ENCODE data around the gene NPTXR. TPM values are rescaled to one million over a fixed set of nuclear protein-coding genes. Genes with fewer than 3 reads are reported as not detected.
"Not testable (repeated sequence)": the region's sequence is repeated elsewhere in the genome, so short reads cannot be mapped to it uniquely, and the experiment has no call there.

NPTXR gene
- polyA plus RNA-seq, 10 donors = 4.0 to 6.4 (median 4.9) TPM

DNA sequence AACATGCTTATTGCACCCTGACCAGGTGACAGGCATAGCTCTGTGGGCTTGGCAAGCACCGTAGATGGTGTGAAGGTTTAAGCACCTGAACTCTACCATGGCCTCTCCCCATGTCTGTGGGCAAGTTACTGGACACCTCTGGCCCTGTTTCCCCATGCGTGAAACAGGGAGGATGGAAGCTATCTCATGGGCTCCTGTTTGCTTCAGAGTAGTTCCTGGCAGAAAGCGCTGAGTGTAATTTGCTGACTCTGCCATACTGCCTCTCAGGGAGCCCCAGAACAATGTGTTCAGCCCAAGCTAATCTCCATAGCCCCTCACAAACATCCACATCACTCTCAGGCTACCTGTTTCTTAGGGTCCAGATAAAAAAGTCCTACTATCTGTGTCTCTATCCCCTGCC, 25.8 kb upstream of the NPTXR start:
- DNase-seq = no peak

GRCh38 chr22:38868886-38869381, 25.1 kb upstream of the NPTXR start:
- DNase-seq = peak in 2 of 3 donors; percentile 71 to 81

GRCh38 chr22:38868286-38868721, 24.5 kb upstream of the NPTXR start:
- no peak for DNase-seq

GRCh38 chr22:38867471-38868285, 23.9 kb upstream of the NPTXR start:
- no peak for DNase-seq

- DNase-seq = no peak
Observed at GRCh38 chr22:38867124-38867455, 23.3 kb upstream of the NPTXR start.

DNA sequence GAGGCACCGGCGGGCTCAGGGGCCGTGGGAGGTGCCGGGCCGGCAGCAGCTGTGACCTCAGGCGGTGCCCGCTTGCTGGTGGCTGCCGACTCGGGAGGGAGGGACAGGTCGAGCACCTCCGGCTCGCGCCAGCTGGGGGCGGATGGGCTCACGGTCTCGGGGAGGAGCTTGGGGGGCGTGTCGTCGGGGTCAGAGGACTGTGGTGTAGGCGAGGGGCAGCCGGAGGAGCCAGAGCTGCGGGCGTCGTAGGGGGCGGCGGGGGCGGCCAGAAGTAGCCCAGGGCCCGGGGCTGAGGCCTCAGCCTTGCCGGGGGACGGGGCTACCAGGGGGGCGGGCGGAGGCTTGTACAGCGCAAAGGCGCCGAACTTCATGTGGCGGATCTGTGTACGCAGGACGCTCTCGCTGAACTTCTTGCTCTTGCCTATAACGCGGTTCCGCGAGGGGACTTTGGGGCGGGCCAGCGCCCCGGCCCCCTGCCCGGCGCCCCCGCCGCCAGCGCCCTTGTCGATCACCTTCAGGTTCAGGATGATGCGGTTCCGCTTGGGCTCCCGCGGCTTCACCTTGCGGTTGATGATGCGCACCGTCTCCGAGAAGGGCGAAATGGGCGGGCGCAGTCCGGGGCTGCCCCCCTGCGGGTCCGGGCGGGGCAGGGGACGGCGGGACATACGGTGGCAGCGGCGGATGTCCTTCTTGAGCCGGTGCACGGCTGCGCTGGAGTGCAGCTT, 22.7 kb upstream of the NPTXR start:
- no peak for DNase-seq

DNA sequence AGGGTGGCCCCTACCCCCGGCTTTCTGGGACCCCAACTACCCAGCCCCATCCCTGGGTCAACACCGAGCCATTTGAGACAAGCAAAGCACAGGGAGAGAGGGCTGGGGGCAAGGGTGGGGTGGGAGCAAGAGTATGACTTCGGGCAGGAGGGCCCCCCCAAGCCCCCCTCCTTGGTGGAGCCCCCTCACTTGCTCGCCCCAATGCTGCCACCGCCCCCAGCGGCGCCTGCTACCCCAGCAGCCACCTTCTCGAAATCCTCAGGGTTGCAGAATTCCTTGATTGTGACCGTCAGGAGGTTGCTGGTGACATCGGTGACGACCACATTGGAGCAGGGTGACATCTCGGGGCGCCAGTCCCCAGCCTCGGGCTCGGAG, 22.2 kb upstream of the NPTXR start:
- no peak for DNase-seq

DNA sequence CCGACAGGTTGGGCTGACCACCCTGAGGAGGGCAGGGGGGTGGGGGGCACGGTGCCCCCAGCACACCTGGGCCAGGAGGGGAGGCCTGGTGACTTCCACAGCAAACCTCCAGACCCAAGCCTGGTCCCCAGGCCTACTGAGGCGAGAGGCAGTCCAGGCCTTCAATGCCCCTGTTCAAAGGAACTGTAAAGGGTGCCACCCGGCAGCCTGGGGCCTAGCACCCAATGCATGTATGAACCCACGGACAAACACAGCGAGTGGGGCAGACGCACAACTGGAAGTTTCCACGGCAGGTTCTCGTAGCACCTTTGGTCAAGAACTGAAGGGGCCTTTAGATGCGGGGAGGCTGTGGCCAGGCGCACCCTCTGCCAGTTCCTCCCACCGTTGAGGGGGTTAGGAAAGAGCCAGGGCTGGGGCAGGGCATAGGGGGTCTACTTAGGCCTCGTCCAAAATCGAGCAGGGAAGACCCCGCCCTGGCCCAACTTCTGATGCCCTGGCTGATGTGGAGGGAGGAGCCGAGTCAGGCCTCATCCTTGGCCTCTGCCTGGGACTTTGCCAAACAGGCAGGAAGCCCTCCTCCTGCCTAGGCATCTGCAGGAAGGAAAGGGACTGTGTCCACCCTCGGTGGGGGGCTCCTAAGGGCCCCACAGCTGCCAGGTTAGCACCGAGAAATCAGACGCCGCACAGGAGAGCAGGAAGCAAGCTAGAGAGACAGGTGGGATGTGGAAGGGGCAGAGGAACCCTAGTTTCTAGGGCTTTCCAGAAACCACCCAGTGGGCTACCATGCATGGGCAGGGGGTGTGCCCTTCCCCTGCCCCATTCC, 21.6 kb upstream of the NPTXR start:
- DNase-seq = no peak

- no peak for DNase-seq
Observed at GRCh38 chr22:38864361-38865191, 20.7 kb upstream of the NPTXR start.

DNA sequence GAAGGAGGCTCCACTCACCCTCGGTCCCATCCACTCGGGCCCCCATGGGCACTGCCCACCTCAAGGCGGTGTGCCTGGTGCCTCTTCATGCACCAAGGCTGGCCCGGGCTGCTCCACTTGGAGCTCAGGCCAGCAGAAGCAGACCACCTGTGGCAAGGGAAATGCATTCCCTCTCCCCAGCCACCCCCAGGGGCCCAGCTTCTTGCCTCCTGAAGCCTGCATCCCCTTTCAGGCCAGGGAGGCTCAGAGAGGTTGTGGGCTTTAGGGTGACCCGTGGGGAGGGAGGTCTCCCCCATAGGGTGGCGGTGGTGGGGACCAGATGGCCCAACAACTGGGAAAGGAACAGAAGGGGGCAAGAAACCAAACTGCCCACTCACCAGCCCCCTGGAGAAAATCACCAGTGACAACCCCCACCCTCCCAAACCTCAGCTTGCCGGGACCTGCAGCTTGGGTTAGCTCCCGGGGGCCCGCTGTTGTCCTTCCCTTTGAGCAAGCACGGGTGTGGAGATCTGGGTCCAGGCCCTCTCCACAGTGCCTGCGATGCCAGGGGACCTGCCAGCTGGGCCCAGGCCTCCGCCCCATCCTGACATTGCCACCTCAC, 19.8 kb upstream of the NPTXR start:
- no peak for DNase-seq

- peak in 1 of 3 donors; percentile 69 for DNase-seq
Observed at GRCh38 chr22:38862375-38863329, 18.8 kb upstream of the NPTXR start.

DNA sequence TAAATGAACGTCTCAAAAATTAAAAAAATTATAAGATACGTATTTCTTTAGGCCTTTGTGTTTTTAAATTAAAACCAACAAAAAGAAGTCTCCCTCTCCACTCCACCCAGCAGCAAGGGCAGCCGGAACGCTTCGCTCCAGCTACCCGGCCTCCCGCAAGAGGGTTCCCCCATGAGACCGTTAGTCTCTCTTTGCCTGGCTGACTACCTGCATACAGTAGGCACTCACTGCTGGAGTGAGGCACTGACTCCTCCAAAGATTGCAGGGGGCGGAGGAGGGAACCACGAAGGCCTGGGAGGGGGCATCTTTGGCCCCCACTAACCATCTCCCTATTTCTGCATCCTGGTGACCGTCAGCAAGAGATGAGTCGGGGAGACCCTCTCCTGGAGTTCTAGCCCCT, 18.1 kb upstream of the NPTXR start:
- no peak for DNase-seq

DNA sequence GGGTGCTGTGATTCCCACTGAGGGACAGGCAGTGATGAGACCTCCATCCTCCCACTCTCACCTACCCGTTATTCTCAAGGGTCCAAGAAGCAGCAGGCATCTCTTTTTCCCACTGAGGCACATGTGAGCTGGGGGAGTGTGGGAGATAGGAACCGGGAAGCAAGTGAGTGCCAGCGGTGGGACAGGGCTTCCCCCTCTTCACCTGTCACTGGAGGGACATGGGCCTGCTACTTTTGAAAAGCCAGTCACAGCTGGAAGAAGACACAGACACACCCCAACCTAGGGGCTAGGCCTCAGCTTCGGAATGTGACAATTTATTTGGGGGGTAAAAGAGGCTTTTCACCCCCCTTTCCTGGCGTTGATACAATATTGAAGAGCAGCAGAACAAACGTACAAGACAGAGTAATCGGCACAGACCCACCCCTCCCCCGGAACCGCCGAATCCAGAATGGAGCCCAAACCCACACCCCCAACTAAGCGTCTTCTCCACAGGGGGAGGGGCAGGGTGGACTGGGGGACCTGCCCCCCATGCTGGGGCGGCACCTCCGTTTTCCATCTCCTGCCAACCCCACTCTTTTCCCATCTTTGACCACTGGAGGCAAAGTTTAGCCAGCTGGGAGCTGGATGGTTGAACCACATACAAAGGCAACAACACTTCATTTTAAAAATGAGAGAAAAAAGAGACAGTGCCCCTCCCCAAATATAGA, 17.5 kb upstream of the NPTXR start:
- no peak for DNase-seq

GRCh38 chr22:38860283-38861169, 16.7 kb upstream of the NPTXR start:
- DNase-seq = no peak

DNA sequence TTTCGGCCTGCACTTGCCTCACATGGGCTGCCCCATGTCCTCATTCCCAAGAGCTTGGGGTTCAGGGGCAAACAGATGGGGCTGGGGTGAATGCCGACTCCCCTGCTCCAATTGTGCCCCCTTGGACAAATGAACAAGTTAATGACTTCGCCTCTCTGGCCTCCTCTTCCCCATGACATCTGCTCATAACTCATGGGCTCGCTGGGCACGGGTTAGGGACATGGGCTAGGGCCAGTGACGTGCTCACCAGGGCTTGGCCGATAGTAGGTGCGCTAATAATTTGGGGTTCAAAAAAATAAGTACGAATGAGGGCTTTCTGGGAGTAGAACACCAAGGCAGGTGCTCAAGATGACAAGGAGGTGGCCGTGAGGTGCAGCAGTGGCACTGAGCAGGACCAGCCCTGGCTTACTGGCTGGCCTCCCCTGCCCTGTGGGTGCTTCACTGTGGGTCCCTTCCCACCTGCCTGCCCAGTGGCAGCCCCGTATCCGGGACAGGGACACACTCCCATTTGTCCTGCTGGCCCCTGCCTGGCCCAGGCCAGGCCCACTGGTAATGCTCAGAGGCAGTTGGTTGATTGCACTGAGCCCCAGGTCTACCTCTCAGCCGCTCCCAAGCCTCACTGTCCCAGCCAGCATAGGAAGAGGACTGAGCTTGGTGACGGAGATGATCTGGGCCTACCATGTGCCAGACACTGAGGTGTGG, 15.9 kb upstream of the NPTXR start:
- no peak for DNase-seq

DNA sequence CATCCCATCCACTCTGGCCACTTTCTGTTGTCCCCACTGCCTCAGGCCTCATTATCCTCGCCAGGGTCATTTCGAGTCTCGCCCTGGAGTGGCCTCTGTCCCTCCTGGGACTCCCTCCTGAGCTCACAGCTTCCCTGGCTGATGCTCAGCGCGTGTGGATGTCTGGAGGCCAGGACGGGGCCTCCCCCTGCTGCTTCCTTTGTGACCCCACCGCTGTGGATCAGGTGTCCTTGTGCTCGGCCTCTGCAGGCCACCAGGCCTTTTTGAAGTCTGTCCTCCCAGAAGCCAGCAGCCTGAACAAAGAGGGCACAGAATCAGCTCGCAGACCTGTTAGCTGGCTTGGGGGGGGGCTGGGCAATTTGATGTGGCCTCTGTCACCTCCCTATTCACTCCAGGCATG, 14.7 kb upstream of the NPTXR start:
- no peak for DNase-seq

DNA sequence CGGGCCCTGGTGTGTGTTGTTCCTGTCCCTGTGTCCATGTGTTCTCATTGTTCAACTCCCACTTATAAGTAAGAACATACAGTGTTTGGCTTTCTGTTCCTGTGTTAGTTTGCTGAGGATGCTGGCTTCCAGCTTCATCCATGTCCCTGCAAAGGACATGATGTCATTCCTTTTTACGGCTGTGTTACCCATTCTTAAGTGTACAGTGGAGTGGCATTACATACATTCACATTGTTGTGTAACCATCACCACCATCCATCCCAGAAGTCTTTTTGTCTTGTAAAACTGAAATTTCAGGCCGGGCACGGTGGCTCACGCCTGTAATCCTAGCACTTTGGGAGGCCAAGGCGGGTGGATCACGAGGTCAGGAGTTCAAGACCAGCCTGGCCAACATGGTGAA, 10.6 kb upstream of the NPTXR start:
- not testable (repeated sequence) for DNase-seq

Data from muscle of back (tissue), 11 donors.